Activated naive CD4-positive, alpha-beta T cell treated with anti-CD3 and anti-CD28 coated beads, Interleukin-2, amount 50 U/mL, for 72 hours (primary cell): ENCODE data around the gene ADGRL1. TPM values are rescaled to one million over a fixed set of nuclear protein-coding genes. Genes with fewer than 3 reads are reported as not detected.

Experiments used
- ATAC-seq, 2 donors: fragments of 150-1000 bp; cut with Tn5 transposase; 2 replicates each; pipeline ENCODE4 v1.10.0; 2021; ENCODE audit warnings: mild to moderate bottlenecking in 2 of 2, moderate library complexity in 2 of 2
- DNase-seq, 2 donors: peaks; one replicate each; pipeline ENCODE4 v3.0.0; 2021 to 2022; ENCODE audit warnings: low spot score in 2 of 2
- H3K27ac Mint-ChIP-seq, 2 donors: one replicate each; pipeline ENCODE4 v1.8.0; 2022; ENCODE audit warnings: mild to moderate bottlenecking in 2 of 2, mixed read lengths in 2 of 2
- H3K36me3 Mint-ChIP-seq, 2 donors: one replicate each; pipeline ENCODE4 v1.8.0; 2022; ENCODE audit warnings: mixed read lengths in 2 of 2
- H3K9me3 Mint-ChIP-seq, 2 donors: one replicate each; pipeline ENCODE4 v1.8.0; 2022; ENCODE audit warnings: mixed read lengths in 2 of 2
- total RNA-seq, 2 donors: library from RNA; stranded (reverse); gene quantifications; one replicate each; pipeline ENCODE4 v1.2.3, GENCODE V29; 2022

The ADGRL1 gene
- total RNA-seq, 2 donors from 2014 or later, result 9.2 to 25.7 TPM

- ATAC-seq (no peak), DNase-seq (no peak)
- no peaks in the 10 kb centered on the region for H3K9me3 Mint-ChIP-seq
- no peaks in the 10 kb centered on the region for H3K36me3 Mint-ChIP-seq
- H3K27ac Mint-ChIP-seq, result no peak overlapping the region
Measured at GRCh38 chr19:14141041-14141440, 64.9 kb downstream of the ADGRL1 start.

- ATAC-seq, result no peak
- no peaks in the 10 kb centered on the region for H3K9me3 Mint-ChIP-seq
- H3K36me3 Mint-ChIP-seq, result peaks cover 7 to 9% of the 10 kb centered on the region in 2 donors
- H3K27ac Mint-ChIP-seq, result peak overlapping the region in 1 of 2 donors; percentile 38
- no peak for DNase-seq
Measured at GRCh38 chr19:14139944-14140343, 66.0 kb downstream of the ADGRL1 start.

DNA sequence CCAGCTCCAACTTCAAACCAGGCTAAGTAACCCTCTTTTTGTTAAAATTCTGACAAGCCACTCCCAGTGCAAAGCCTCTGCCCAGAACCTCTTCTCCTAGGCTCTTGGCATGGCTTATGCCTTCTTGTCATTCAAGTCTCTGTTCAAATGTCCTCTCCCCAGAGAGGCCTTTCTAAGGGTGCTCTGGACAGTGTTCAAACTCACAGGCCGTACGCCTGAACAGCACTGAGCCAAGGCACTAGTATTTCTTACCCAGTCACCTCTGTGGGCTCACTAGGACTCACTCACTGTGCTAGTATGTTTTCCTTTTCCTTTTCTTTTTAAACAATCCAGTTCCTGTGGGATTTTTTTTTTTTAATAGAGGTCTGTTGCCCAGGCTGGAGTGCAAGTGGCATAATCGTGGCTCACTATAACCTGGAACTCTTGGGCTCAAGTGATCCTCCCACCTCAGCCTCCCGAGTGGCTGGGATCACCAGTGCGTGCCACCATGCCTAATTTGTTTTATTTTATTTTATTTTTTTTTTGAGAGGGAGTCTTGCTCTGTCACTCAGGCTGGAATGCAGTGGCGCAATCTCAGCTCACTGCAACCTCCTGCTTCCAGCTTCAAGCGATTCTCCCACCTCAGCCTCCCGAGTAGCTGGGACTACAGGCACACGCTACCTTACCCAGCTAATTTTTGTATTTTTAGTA lies 67.2 kb downstream of the ADGRL1 start:
- peaks cover 16 to 17% of the 10 kb centered on the region in 2 donors for H3K36me3 Mint-ChIP-seq
- no peak for DNase-seq
- H3K27ac Mint-ChIP-seq, result peak overlapping the region; percentile 60 to 85
- ATAC-seq, result no peak
- no peaks in the 10 kb centered on the region for H3K9me3 Mint-ChIP-seq

- ATAC-seq (peak; percentile 84 to 86), DNase-seq (peak; percentile 97 to 100)
- Mint-ChIP-seq H3K36me3 (peaks cover 17 to 26% of the 10 kb centered on the region in 2 donors), H3K9me3 (no peaks in the 10 kb centered on the region), H3K27ac (peak within 1 kb of the TSS; percentile 91 to 95)
Measured at GRCh38 chr19:14136509-14137281, 69.3 kb downstream of the ADGRL1 start, which contains the start of gene ASF1B. TSS of gene ASF1B (minus strand) at chr19:14136589. CDS start at chr19:14136456, 133 bp downstream.

GRCh38 chr19:14135985-14136508 lies 69.9 kb downstream of the ADGRL1 start:
- peak overlapping the region; percentile 91 to 95 for H3K27ac Mint-ChIP-seq
- H3K9me3 Mint-ChIP-seq, result no peaks in the 10 kb centered on the region
- no peak for DNase-seq
- peaks cover 17 to 26% of the 10 kb centered on the region in 2 donors for H3K36me3 Mint-ChIP-seq
- no peak for ATAC-seq

DNA sequence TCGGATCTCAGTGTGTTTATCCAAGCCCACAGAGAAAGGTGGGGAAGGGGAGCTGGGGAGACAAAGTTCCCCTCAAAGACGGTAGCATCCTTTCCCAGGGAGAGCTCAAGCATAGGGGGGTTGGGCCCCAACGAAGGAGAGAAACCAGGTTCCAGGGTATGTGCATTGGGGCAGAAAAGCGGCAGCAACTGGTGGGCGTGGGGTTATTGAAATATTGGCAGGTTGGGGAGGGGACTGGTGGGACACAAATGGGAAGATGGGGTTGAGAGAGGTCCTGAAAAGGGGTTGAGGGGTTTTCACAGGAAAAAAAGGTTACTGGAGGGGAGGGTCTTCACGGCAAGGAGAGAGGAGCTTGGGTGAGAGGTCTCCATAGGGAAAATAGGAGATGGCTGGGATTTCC lies 70.6 kb downstream of the ADGRL1 start:
- Mint-ChIP-seq H3K27ac (peak overlapping the region; percentile 91 to 95), H3K36me3 (peaks cover 17 to 26% of the 10 kb centered on the region in 2 donors), H3K9me3 (no peaks in the 10 kb centered on the region)
- ATAC-seq (no peak), DNase-seq (no peak)

GRCh38 chr19:14127929-14128509 lies 78.0 kb downstream of the ADGRL1 start:
- no peaks in the 10 kb centered on the region for H3K9me3 Mint-ChIP-seq
- H3K27ac Mint-ChIP-seq, result peak overlapping the region in 1 of 2 donors; percentile 75
- H3K36me3 Mint-ChIP-seq, result peaks cover 7 to 17% of the 10 kb centered on the region in 2 donors
- ATAC-seq (no peak), DNase-seq (no peak)

- ATAC-seq, result no peak
Measured at GRCh38 chr19:14127176-14127575, 78.8 kb downstream of the ADGRL1 start.

GRCh38 chr19:14122924-14123323 lies 83.0 kb downstream of the ADGRL1 start:
- H3K9me3 Mint-ChIP-seq, result no peaks in the 10 kb centered on the region
- ATAC-seq (no peak), DNase-seq (no peak)
- H3K27ac Mint-ChIP-seq, result no peak overlapping the region
- peaks cover 0 to 17% of the 10 kb centered on the region in 2 donors for H3K36me3 Mint-ChIP-seq

More at GRCh38 chr19:14127176-14127575, 78.8 kb downstream of the ADGRL1 start:
- H3K36me3 Mint-ChIP-seq, result peaks cover 0 to 17% of the 10 kb centered on the region in 2 donors
- no peaks in the 10 kb centered on the region for H3K9me3 Mint-ChIP-seq
- DNase-seq, result no peak
- no peak overlapping the region for H3K27ac Mint-ChIP-seq

DNA sequence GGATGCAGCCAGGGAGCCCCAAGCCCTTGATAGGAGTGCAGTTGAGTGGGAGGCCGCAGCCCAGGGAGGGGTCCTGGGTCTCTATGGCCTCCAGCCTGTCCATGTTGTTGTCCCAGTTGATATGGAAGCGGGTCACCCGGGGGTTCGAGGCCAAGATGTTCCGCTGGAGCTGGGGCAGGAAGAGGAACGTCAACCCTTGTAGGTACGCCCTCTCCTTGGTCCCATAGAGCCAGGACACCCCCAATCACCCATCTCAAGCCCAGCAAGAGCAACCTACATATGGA lies 85.5 kb downstream of the ADGRL1 start:
- ATAC-seq (no peak), DNase-seq (no peak)
- Mint-ChIP-seq H3K36me3 (peaks cover 0 to 15% of the 10 kb centered on the region in 2 donors), H3K27ac (no peak overlapping the region), H3K9me3 (no peaks in the 10 kb centered on the region)

GRCh38 chr19:14119644-14120496 lies 86.1 kb downstream of the ADGRL1 start:
- peaks cover 0 to 12% of the 10 kb centered on the region in 2 donors for H3K36me3 Mint-ChIP-seq
- no peak for DNase-seq
- ATAC-seq, result no peak
- no peaks in the 10 kb centered on the region for H3K9me3 Mint-ChIP-seq
- no peak overlapping the region for H3K27ac Mint-ChIP-seq

DNA sequence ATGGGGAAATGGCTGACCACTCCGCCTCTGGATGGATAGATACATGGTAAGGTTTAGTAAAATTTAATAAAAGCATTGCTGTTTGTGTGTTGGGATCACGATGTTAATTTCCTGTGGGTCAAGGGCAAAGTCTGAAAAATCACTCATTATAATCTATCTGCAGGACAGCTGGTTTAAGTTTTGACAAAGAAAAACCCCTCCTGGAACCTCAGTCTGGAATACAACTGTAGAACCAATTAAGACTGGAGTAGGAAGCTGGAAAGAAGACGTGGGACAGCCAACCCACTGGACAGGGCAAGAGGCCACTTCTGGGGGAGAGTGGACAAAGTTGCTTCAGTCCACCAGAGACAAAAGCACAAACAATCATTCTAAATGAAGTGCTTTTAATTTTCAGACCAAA lies 86.8 kb downstream of the ADGRL1 start:
- DNase-seq (no peak), ATAC-seq (no peak)
- H3K36me3 Mint-ChIP-seq, result peaks cover 0 to 5% of the 10 kb centered on the region in 2 donors
- peak overlapping the region; percentile 85 to 97 for H3K27ac Mint-ChIP-seq
- H3K9me3 Mint-ChIP-seq, result no peaks in the 10 kb centered on the region

DNA sequence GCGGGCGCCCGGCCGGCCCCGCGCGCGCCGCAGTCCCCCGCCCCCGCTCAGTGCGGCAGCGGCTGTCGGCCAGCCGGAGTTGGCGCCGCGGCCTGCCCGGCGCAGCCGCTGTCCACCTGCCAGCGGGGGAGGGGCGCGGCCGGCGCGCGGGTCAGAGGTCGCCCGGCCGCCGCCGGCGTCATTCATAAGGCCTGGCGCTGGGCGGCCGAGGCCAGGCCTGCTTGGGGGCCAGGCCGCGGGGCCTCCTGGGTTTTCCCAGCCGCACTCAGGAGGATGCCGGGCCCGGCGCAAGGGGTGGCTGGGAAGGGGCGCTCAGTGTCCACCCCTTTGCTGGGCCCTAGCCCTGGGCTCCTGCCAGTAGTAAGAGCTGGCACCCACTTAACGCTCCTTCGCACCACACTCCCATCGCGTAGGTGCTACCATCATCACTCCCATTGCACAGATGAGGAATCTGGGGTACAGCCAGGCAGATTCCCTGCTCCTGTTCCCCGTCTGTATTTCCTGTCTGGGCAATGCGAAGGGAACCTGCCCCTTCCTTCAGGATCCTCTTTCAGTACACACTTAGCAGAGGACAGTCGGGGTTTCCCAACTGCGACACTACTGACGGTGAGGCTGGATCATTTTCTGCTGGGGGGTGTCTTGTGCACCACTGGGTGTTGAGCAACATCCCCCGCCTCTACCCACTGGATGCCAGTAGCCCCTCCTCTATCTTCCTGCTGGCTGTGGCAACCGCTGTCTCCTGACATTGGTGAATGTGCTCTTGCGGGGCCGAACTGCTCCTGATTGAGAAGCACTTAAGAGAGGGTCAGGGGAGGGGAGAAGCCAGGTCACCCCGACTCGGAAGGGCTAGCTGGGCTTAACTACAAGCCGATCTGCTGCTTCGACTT lies 87.6 kb downstream of the ADGRL1 start:
- H3K36me3 Mint-ChIP-seq, result peaks cover 0 to 5% of the 10 kb centered on the region in 2 donors
- ATAC-seq (no peak), DNase-seq (peak in 1 of 2 donors; percentile 64)
- H3K9me3 Mint-ChIP-seq, result no peaks in the 10 kb centered on the region
- peak overlapping the region; percentile 85 to 97 for H3K27ac Mint-ChIP-seq

GRCh38 chr19:14117668-14118164 lies 88.3 kb downstream of the ADGRL1 start, which contains the start of gene PRKACA:
TSS of gene PRKACA (minus strand) at chr19:14117762. CDS start at chr19:14117547, 215 bp downstream.
- DNase-seq (peak; percentile 98 to 100), ATAC-seq (peak; percentile 93 to 94)
- Mint-ChIP-seq H3K27ac (peak within 1 kb of the TSS; percentile 85 to 97), H3K36me3 (peaks cover 0 to 5% of the 10 kb centered on the region in 2 donors), H3K9me3 (no peaks in the 10 kb centered on the region)

GRCh38 chr19:14116918-14117578 lies 88.9 kb downstream of the ADGRL1 start:
- Mint-ChIP-seq H3K36me3 (peaks cover 0 to 5% of the 10 kb centered on the region in 2 donors), H3K9me3 (no peaks in the 10 kb centered on the region), H3K27ac (peak overlapping the region; percentile 11 to 85)
- ATAC-seq (peak in 1 of 2 donors; percentile 0), DNase-seq (peak in 1 of 2 donors; percentile 66)
